Fibroblast of skin of back (primary cell): ENCODE measurements around the gene ADGRG1.
A peak's percentile ranks its signal among the peaks of the same experiment; 100 is the strongest.
"Not testable (repeated sequence)": the region's sequence is repeated elsewhere in the genome, so short reads cannot be mapped to it uniquely, and the experiment has no call there.

Source experiments
- DNase-seq: peaks from one replicate; pipeline ENCODE4 v3.0.0-alpha.2; 2013

The ADGRG1 gene

GRCh38 chr16:57667526-57668262 is 39.3 kb downstream of the ADGRG1 start:
- DNase-seq = no peak

DNA sequence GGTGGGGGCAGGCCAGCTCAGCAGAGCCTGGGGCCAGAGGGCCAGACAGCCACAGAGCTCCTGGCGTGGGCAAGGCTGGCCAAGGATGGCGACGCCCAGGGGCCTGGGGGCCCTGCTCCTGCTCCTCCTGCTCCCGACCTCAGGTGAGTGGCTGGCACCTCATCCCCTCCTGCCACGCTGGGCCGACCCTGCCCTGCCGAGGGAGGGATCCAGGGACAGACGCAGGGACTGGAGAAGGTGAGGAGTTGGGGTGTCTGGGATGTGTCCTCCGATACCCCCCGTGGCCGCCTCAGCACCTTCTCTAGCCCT is 39.8 kb downstream of the ADGRG1 start, which contains the start of gene ADGRG3:
Gene ADGRG3, plus strand, starts transcription at position 44 of the 309 bp plus-strand sequence. Its CDS starts 42 bp downstream, at position 86.
- no peak for DNase-seq

DNA sequence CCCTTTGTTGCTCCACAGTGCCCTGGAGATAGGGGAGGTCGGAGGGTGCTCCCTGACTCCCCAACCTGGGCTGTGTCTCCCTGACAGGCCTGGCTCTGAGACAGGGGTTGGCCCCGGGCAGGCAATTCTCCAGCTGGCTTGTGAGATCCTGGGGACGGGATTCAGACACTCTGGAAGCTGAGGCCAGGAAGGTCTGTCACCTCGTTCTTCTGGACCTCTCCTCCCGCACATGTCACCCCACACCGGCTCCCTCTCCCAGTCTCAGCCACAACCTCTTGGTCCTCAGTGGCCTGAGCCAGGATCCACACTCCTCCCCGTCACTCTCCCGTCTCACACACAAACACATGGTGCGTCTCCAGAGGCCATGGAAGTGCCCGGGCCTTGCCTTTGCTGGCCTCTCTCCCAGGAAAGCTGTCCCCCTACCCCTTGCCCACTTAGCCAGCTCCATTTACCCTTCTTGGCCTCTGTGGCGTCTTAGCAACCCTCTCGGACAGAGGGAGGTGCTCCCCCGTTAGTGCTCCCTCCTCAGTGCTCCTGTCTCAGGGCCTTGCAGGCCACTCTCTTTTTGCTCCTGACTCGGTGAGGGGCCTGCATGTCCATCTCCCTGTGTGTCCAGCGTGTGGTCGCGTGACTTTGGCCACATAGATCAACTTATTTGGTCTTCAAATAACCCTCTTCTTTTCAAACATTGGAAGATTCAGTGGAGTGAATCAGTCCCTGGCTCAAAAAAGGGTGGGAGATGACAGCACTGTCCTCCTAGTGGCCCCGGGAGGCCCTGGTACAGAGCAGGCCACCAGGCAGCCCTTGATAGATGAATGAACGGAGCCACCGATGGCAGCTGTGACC is 40.4 kb downstream of the ADGRG1 start:
- DNase-seq = no peak

DNA sequence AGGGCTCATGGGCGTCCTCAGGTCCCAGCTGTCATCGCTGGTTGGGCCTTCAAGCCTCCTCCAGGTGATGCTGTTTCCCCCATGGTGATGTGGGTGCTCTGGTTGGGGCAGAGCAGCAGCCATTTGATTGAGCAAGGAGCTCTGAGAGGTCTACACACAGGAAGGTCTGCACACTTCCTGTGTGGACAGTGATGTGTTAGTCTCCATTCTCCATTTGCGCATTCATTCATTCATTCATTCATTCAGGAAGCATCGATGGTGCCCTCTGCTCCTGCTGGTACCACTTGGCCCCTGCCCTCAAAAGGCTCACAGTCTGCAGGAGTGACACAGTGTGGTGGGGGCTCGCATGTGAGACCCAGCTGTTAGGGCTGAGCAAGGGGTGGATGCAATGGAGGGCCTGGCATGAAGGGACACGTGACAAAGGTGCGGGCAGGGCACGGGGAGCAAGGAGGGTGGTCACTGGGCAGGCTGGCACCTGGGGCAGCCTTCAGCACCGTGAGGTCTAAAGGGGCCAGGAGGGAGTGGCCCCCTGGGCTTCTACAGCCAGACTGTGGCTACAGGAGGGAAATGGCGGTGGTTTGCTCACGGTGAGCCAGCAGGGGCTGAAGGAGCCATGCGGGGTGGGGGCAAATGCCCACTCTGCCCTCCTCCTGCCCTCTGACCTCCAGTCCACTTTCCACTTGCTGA is 41.2 kb downstream of the ADGRG1 start:
- no peak for DNase-seq

GRCh38 chr16:57670196-57670595 is 41.8 kb downstream of the ADGRG1 start:
- DNase-seq = no peak

DNA sequence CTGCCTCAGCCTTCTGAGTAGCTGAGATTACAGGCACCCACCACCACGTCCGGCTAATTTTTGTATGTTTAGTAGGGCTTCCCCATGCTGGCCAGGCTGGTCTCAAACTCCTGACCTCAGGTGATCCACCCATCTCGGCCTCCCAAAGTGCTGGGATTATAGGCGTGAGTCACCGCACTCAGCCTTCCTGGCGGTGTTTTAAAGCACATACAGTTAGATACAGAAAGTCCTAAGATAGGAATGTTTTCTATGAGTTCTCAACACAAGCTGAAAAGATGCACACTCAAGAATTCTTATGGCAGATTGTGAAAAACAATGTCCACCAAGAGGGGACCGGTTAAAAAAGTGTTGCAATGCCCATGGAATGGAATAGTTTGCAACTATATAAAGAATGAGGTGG is 43.0 kb downstream of the ADGRG1 start:
- DNase-seq = not testable (repeated sequence)

DNA sequence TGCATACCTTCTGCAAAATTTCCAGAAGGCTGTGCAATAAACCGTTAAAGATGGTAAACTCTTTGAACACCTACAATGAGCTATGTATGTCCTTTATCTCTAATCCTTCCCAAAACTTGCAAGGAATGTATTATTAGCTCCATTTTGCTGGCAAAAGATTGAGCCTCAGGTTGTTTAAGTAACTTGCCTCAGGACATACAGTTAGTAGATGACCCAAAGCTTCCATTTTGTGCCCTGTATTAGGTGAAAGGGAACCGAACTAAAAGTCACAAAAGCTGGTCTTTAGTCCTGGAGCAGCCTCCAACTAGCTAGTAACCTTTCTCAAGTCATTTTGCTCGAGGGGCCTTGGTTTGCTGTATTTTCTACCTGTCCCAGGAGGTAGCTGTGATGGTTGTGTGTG is 44.0 kb downstream of the ADGRG1 start:
- no peak for DNase-seq

DNA sequence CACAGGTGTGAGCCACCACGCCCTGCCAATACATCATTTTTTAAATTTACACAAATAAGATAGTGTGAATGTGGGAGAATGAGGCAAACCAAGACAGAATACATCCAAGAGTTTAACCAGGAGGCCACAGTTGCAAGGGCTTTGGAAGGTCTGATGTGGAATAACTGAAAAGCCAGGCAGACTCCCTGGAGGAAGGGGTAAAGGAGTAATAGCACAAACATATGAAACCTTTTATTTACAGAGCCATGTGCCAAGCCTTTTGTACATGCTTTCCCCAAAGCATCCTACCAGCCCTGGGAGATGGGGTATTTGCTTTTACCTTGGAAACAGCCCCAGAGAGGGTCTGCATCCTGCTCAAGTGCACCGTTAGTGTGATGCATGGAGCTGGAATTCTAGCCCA is 44.4 kb downstream of the ADGRG1 start:
- DNase-seq = no peak

- peak; percentile 13 for DNase-seq
Observed at GRCh38 chr16:57675741-57676551, 47.5 kb downstream of the ADGRG1 start.

DNA sequence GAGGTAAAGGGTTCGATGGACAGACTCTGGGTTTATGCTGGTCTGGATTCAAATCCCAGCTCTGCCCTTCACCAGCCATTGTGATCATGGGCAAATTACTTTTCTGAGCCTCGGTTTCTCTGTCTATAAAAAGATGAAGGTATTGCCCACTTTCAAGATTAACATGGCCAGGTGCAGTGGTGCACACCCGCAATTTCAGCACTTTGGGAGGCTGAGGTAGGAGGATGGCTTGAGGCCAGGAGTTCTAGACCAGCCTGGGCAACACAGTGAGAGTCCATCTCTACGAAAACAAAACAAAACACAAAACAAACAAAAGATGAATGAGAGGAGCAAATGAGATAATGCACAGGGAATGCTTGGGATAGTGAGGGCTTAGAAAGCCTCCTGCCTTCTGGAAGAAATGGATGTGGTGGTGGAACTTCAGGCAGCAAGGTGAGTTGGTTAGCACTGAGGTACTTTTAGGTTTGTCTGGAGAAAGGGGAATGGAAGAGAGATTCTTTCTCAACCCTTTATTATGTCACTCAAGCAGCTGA is 48.2 kb downstream of the ADGRG1 start:
- DNase-seq = no peak

GRCh38 chr16:57677622-57678369 is 49.4 kb downstream of the ADGRG1 start:
- DNase-seq = no peak

DNA sequence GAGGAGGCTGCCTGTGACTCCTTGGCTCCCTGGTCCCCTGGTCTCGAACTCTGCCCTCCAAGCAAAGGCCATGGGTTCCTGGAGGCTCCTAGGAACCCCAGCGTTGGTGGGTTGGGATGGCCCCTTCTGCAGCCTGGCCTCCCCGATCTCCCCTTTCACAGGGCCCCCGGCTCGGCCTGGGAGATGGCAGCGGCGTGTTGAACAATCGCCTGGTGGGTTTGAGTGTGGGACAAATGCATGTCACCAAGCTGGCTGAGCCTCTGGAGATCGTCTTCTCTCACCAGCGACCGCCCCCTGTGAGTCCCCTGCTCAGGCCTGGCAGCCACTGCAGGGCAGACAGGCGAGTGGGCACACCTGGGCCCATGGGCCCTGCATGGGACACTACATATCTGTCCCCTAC is 50.6 kb downstream of the ADGRG1 start:
- DNase-seq = no peak

GRCh38 chr16:57679767-57680482 is 51.5 kb downstream of the ADGRG1 start:
- no peak for DNase-seq

GRCh38 chr16:57680842-57681375 is 52.5 kb downstream of the ADGRG1 start:
- no peak for DNase-seq

GRCh38 chr16:57681950-57682728 is 53.7 kb downstream of the ADGRG1 start:
- DNase-seq = no peak

GRCh38 chr16:57682809-57683635 is 54.6 kb downstream of the ADGRG1 start:
- no peak for DNase-seq

DNA sequence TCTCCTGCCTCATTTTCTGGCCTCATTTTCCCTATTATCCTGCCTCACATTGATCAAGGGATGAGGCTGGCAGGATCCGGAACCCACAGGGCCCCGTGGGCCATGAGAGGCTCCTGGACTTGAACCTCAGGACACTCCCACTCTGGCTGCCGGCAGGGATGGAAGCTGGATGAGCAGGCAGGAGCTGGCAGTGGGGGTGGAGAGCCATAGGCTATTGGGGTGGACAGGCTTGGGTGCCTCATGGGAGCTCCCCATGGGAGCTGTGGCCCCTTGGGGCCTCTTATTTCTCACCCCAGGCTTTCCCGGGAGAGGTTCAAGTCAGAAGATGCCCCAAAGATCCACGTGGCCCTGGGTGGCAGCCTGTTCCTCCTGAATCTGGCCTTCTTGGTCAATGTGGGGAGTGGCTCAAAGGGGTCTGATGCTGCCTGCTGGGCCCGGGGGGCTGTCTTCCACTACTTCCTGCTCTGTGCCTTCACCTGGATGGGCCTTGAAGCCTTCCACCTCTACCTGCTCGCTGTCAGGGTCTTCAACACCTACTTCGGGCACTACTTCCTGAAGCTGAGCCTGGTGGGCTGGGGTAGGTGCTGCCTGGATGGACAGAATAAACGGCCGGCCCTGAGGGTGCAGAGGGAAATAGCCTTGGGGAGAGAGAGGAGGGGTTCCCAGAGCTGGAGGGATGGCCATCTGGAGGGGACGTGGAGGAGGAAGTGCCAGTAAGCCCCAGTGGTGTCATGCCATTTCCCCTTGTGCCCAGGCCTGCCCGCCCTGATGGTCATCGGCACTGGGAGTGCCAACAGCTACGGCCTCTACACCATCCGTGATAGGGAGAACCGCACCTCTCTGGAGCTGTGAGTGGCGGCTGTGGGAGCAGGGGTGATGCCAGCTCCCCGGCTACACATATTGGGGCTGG is 55.5 kb downstream of the ADGRG1 start:
- DNase-seq = no peak
